ENCODE data around the gene MSANTD1. TPM values are rescaled to one million over a fixed set of nuclear protein-coding genes. Genes with fewer than 3 reads are reported as not detected.

The MSANTD1 gene
- polyA plus RNA-seq, 1 experiment, result 0.04 TPM

GRCh38 chr4:3285558-3286334, 36.8 kb downstream of the MSANTD1 start:
- Histone ChIP-seq H3K4me3 (ENCODE audit: low read depth, low read length) (no peak overlapping the region), H3K9me3 (ENCODE audit: control insufficient read depth, insufficient read depth, low read length) (peaks cover 4% of the 10 kb centered on the region), H3K27me3 (ENCODE audit: control insufficient read depth, insufficient read depth, low read length) (peaks cover 28% of the 10 kb centered on the region), H3K27ac (ENCODE audit: low read depth, low read length) (no peak overlapping the region)
- DNase-seq (ENCODE audit: low read depth, low spot score), result no peak
- TF ChIP-seq, protein P1, sequence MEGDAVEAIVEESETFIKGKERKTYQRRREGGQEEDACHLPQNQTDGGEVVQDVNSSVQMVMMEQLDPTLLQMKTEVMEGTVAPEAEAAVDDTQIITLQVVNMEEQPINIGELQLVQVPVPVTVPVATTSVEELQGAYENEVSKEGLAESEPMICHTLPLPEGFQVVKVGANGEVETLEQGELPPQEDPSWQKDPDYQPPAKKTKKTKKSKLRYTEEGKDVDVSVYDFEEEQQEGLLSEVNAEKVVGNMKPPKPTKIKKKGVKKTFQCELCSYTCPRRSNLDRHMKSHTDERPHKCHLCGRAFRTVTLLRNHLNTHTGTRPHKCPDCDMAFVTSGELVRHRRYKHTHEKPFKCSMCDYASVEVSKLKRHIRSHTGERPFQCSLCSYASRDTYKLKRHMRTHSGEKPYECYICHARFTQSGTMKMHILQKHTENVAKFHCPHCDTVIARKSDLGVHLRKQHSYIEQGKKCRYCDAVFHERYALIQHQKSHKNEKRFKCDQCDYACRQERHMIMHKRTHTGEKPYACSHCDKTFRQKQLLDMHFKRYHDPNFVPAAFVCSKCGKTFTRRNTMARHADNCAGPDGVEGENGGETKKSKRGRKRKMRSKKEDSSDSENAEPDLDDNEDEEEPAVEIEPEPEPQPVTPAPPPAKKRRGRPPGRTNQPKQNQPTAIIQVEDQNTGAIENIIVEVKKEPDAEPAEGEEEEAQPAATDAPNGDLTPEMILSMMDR (IDR thresholded peaks at IDR 0.05; ENCODE audit: low read depth, low read length), result no peak
- CTCF ChIA-PET, result no interaction called here
- POLR2A ChIA-PET, result no interaction called here

DNA sequence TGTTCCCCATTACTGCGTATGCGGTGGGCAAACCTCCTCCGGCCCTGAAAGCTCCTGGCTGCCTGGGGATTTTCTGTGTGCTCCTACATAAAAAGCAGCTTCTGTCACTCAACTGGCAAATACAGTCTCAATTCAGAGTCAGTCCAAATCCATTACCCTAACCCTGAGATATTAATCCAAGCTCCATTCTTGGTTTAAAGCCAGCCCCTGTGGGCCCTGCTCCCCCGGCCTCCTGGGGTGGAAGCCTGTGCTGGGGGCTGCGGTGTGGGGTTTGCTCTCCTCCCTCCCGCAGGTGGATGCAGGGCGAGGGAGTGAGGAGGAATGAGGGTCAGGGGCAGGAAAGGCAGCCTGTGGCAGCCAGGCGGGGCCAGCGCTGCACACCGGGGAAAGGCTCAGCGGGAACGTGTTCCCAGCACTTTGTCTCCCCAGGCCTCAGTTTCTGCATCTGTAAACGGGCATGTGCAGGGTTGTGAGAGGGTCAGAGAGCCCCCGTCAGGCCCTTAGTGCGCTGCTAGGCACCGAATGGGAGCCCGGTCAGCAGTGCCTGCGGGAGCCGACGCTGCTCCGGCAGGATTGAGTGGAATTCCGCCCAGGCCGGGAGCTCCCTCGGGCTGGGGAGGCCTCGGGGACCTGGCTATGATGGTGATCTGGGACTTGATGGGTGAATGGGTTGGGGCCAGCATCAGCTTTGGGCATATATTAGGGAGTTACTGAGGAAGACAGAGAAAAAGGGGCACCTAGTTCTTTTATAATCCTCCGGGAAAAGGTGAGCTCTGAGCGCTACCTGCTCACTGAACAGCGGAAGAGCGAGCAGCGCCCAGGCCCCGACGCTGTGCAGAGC, 37.6 kb downstream of the MSANTD1 start:
- CTCF ChIA-PET, result interaction anchor here (1.5 kb wide), 1 partner anchor 13 kb away, joined by 3 read pairs; no protein-coding TSS in a partner anchor
- no peak overlapping the region for H3K4me3 ChIP-seq (ENCODE audit: low read depth, low read length)
- H3K9me3 ChIP-seq (ENCODE audit: control insufficient read depth, insufficient read depth, low read length), result peaks cover 4% of the 10 kb centered on the region
- peaks cover 26% of the 10 kb centered on the region for H3K27me3 ChIP-seq (ENCODE audit: control insufficient read depth, insufficient read depth, low read length)
- TF ChIP-seq, protein P1 (IDR thresholded peaks at IDR 0.05; ENCODE audit: low read depth, low read length), result no peak
- no peak for DNase-seq (ENCODE audit: low read depth, low spot score)
- H3K27ac ChIP-seq (ENCODE audit: low read depth, low read length), result no peak overlapping the region
- POLR2A ChIA-PET, result no interaction called here

GRCh38 chr4:3287271-3287971, 38.5 kb downstream of the MSANTD1 start:
- no peak overlapping the region for H3K4me3 ChIP-seq (ENCODE audit: low read depth, low read length)
- peaks cover 23% of the 10 kb centered on the region for H3K27me3 ChIP-seq (ENCODE audit: control insufficient read depth, insufficient read depth, low read length)
- POLR2A ChIA-PET, result interaction anchor here (0.6 kb wide), 1 partner anchor 245 kb away, joined by 5 read pairs; the partner anchor contains the start of gene LRPAP1
- H3K27ac ChIP-seq (ENCODE audit: low read depth, low read length), result no peak overlapping the region
- CTCF ChIA-PET, result interaction anchor here (1.5 kb wide), 1 partner anchor 14 kb away, joined by 3 read pairs; no protein-coding TSS in a partner anchor
- DNase-seq (ENCODE audit: low read depth, low spot score), result no peak
- peaks cover 4% of the 10 kb centered on the region; the same call in 1 of the 2 replicates for H3K9me3 ChIP-seq (ENCODE audit: control insufficient read depth, insufficient read depth, low read length)
- TF ChIP-seq, protein P1 (IDR thresholded peaks at IDR 0.05; ENCODE audit: low read depth, low read length), result no peak

- H3K9me3 ChIP-seq (ENCODE audit: control insufficient read depth, insufficient read depth, low read length), result no peaks in the 10 kb centered on the region; the same call in 1 of the 2 replicates
- TF ChIP-seq, protein P1 (IDR thresholded peaks at IDR 0.05; ENCODE audit: low read depth, low read length), result no peak
- peaks cover 19% of the 10 kb centered on the region for H3K27me3 ChIP-seq (ENCODE audit: control insufficient read depth, insufficient read depth, low read length)
- H3K27ac ChIP-seq (ENCODE audit: low read depth, low read length), result no peak overlapping the region
- ChIA-PET POLR2A (interaction anchor here (0.6 kb wide), 1 partner anchor 244 kb away, joined by 5 read pairs; the partner anchor contains the start of gene LRPAP1), CTCF (interaction anchor here (1.5 kb wide), 1 partner anchor 15 kb away, joined by 3 read pairs; no protein-coding TSS in a partner anchor)
- DNase-seq (ENCODE audit: low read depth, low spot score), result no peak
- no peak overlapping the region for H3K4me3 ChIP-seq (ENCODE audit: low read depth, low read length)
Measured at GRCh38 chr4:3287972-3288570, 39.1 kb downstream of the MSANTD1 start.

All from AG04450 (cell line).